Fibroblast of lung (primary cell): Measurements from ENCODE around the gene KCNH6. TPM values are rescaled to one million over a fixed set of nuclear protein-coding genes. Genes with fewer than 3 reads are reported as not detected.

Source experiments
- DNase-seq, 2 donors: peaks; one replicate each; pipeline versions ENCODE4 v3.0.0 to v3.0.0-alpha.2; 2010; ENCODE audit warnings: low read depth in 2 of 2
- H2AFZ ChIP-seq: 2 replicates; pipeline ENCODE4 v1.5.1; 2012; ENCODE audit warnings: low read length, control low read depth, inconsistent platforms
- H3K27ac ChIP-seq: 2 replicates; pipeline ENCODE4 v1.5.1; 2011; ENCODE audit warnings: low read length, control low read depth; ENCODE audit not compliant: insufficient read depth
- H3K27me3 ChIP-seq: 2 replicates; pipeline ENCODE4 v1.5.1; 2011; ENCODE audit warnings: mild to moderate bottlenecking, low read length; ENCODE audit not compliant: control insufficient read depth, insufficient read depth
- H3K36me3 ChIP-seq: 2 replicates; pipeline ENCODE4 v1.5.1; 2011; ENCODE audit warnings: low read length; ENCODE audit not compliant: control insufficient read depth, insufficient read depth
- H3K4me1 ChIP-seq: 2 replicates; pipeline ENCODE4 v1.5.1; 2011; ENCODE audit warnings: low read length; ENCODE audit not compliant: control insufficient read depth, insufficient read depth; ENCODE audit errors: extremely low read depth
- H3K4me2 ChIP-seq: 2 replicates; pipeline ENCODE4 v1.5.1; 2011; ENCODE audit warnings: low read length, control low read depth; ENCODE audit not compliant: insufficient read depth; ENCODE audit errors: extremely low read depth
- H3K4me3 ChIP-seq, 4 experiments: fragments of 200-600 bp in 1 of 4; sonication (generic) in 1 of 4; replicated peaks in 1 of 4; 2 replicates each; pipeline ENCODE4 v1.5.1; 2011 to 2016; ENCODE audit warnings: low read length in 4 of 4, low read depth in 3 of 4, mild to moderate bottlenecking in 3 of 4, control low read depth in 2 of 4, inconsistent platforms in 1 of 4, mixed read lengths in 1 of 4; ENCODE audit not compliant: insufficient read depth in 1 of 4; ENCODE audit errors: control extremely low read depth in 1 of 4
- H3K79me2 ChIP-seq: 2 replicates; pipeline ENCODE4 v1.5.1; 2012; ENCODE audit warnings: mild to moderate bottlenecking, low read length, inconsistent platforms; ENCODE audit not compliant: control insufficient read depth, insufficient read depth
- H3K9ac ChIP-seq: 2 replicates; pipeline ENCODE4 v1.5.1; 2011; ENCODE audit warnings: mild to moderate bottlenecking, low read length, control low read depth; ENCODE audit not compliant: insufficient read depth
- H3K9me3 ChIP-seq: 2 replicates; pipeline ENCODE4 v1.5.1; 2012; ENCODE audit warnings: low read depth, low read length; ENCODE audit not compliant: control insufficient read depth, insufficient read depth
- H4K20me1 ChIP-seq: 2 replicates; pipeline ENCODE4 v1.5.1; 2011; ENCODE audit warnings: low read length; ENCODE audit not compliant: control insufficient read depth, insufficient read depth; ENCODE audit errors: extremely low read depth
- EZH2 ChIP-seq: IDR thresholded peaks from 2 replicates; pipeline ENCODE4 v1.5.1; 2012; ENCODE audit warnings: low read length, control low read depth, mild to moderate bottlenecking; ENCODE audit errors: missing control alignments
- polyA plus RNA-seq, 2 donors: library from polyadenylated mRNA; depleted of rRNA in 1 of 2; stranded (reverse) in 1 of 2; unstranded in 1 of 2; fragments of >200 nt; gene quantifications; 2 replicates each; pipeline ENCODE4 v1.2.1, GENCODE V29; 2011 to 2012; ENCODE audit warnings: missing spikeins in 1 of 2
- total RNA-seq: library from RNA; depleted of rRNA; stranded (reverse); fragments of >200 nt; gene quantifications from 2 replicates; pipeline ENCODE4 v1.2.1, GENCODE V29; 2014
- TF ChIP-seq, protein P1 (sequence below), 2 donors: IDR thresholded peaks in 1 of 2; conservative IDR thresholded peaks in 1 of 2; 1 replicate in 1 of 2; 2 replicates in 1 of 2; pipeline ENCODE4 v1.5.1; 2011 to 2012; ENCODE audit warnings: low read length in 2 of 2, control low read depth in 1 of 2, inconsistent platforms in 1 of 2, low read depth in 1 of 2, mild to moderate bottlenecking in 1 of 2

Gene KCNH6
- total and polyA plus RNA-seq, 2 donors (not counting 1 experiment from before 2014, with no cell fraction given), result not detected

DNA sequence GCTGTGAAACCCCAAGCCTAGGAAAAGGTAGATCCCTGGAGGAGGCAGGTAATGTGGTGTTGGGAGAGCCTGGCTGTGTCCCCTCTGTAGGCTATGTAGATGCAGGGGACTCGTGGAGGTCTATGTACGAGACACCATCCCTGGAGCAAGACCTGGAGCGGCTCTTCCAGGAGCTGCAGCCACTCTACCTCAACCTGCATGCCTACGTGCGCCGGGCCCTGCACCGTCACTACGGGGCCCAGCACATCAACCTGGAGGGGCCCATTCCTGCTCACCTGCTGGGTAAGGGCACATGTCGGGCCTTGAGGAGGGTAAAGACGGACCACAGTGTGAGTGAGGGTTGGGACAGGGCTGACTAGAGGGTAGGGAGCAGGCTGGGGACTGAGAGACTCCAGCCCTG lies 34.3 kb upstream of the KCNH6 start:
- Histone ChIP-seq H3K27me3 (peaks cover 15% of the 10 kb centered on the region), H3K9ac (no peak overlapping the region), H3K4me2 (no peak overlapping the region), H4K20me1 (no peaks in the 10 kb centered on the region), H2AFZ (no peak overlapping the region), H3K36me3 (no peaks in the 10 kb centered on the region), H3K27ac (no peak overlapping the region), H3K4me1 (no peaks in the 10 kb centered on the region), H3K9me3 (no peaks in the 10 kb centered on the region), H3K4me3 (no peak overlapping the region), H3K79me2 (no peaks in the 10 kb centered on the region)
- TF ChIP-seq, protein P1, sequence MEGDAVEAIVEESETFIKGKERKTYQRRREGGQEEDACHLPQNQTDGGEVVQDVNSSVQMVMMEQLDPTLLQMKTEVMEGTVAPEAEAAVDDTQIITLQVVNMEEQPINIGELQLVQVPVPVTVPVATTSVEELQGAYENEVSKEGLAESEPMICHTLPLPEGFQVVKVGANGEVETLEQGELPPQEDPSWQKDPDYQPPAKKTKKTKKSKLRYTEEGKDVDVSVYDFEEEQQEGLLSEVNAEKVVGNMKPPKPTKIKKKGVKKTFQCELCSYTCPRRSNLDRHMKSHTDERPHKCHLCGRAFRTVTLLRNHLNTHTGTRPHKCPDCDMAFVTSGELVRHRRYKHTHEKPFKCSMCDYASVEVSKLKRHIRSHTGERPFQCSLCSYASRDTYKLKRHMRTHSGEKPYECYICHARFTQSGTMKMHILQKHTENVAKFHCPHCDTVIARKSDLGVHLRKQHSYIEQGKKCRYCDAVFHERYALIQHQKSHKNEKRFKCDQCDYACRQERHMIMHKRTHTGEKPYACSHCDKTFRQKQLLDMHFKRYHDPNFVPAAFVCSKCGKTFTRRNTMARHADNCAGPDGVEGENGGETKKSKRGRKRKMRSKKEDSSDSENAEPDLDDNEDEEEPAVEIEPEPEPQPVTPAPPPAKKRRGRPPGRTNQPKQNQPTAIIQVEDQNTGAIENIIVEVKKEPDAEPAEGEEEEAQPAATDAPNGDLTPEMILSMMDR (conservative IDR thresholded peaks at IDR 0.05 in 1 of 2, IDR thresholded peaks at IDR 0.05 in 1 of 2; ENCODE audit: low read depth in 1 of 2, low read length in 2 of 2), result no peak
- DNase-seq, result no peak

DNA sequence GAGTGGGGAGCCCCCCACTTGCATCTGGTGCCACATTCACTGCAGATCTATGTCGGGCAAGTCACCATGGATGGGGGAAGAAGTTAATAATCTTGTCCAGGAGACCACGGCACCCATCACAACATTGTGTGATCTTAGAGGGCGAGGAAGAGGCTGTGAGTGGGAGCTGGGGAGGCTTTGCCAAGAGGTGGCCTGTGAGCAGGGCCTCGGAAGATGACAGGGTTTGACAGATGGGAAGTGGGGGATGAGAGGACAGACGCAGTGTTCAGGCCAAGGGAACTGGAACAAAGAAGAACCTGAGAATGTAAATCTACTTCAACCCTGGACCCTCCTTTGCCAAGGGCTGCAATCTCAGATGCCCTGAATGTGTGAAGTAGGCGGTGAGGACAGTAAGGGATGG lies 33.9 kb upstream of the KCNH6 start:
- peaks cover 15% of the 10 kb centered on the region for H3K27me3 ChIP-seq
- H2AFZ ChIP-seq, result no peak overlapping the region
- no peak overlapping the region for H3K4me2 ChIP-seq
- no peak overlapping the region for H3K9ac ChIP-seq
- no peaks in the 10 kb centered on the region for H3K9me3 ChIP-seq
- no peaks in the 10 kb centered on the region for H4K20me1 ChIP-seq
- H3K27ac ChIP-seq, result no peak overlapping the region
- H3K4me3 ChIP-seq, result no peak overlapping the region
- no peak for DNase-seq
- H3K4me1 ChIP-seq, result no peaks in the 10 kb centered on the region
- no peaks in the 10 kb centered on the region for H3K79me2 ChIP-seq
- no peak for TF ChIP-seq EZH2
- TF ChIP-seq, protein P1 (conservative IDR thresholded peaks at IDR 0.05 in 1 of 2, IDR thresholded peaks at IDR 0.05 in 1 of 2; ENCODE audit: low read depth in 1 of 2, low read length in 2 of 2), result no peak
- H3K36me3 ChIP-seq, result no peaks in the 10 kb centered on the region

DNA sequence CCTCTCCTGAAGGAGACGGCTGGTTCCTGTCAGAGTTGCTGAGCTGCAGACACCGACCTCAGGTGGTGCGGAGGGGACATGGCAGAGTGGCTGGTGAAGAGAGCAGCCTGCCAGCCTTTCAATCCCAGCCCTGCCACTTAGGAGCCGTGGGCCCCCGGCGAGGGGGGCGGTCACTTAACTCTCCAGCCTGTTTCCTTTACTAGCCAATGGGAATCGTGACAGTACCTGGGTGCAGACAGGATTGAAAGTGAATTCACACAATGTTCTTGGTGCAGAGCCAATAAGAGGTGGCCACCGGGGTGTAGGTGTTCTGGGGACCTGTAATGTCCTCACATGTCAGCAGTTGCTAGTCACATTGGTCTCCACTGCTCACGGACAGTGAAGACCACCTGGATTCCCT lies 32.8 kb upstream of the KCNH6 start:
- Histone ChIP-seq H3K9me3 (no peaks in the 10 kb centered on the region), H3K9ac (no peak overlapping the region), H3K36me3 (no peaks in the 10 kb centered on the region), H3K4me3 (no peak overlapping the region), H3K4me1 (no peaks in the 10 kb centered on the region), H3K27ac (no peak overlapping the region), H3K27me3 (peaks cover 15% of the 10 kb centered on the region), H3K79me2 (no peaks in the 10 kb centered on the region), H4K20me1 (no peaks in the 10 kb centered on the region), H2AFZ (no peak overlapping the region), H3K4me2 (no peak overlapping the region)
- TF ChIP-seq, protein P1 (conservative IDR thresholded peaks at IDR 0.05 in 1 of 2, IDR thresholded peaks at IDR 0.05 in 1 of 2; ENCODE audit: low read depth in 1 of 2, low read length in 2 of 2), result no peak
- TF ChIP-seq EZH2, result no peak
- DNase-seq, result no peak
